Neuronal stem cell (in vitro differentiated cells): ENCODE results near the gene SGPP2.

Experiments used
- DNase-seq: peaks from one replicate; pipeline ENCODE4 v3.0.0-alpha.2; 2013; ENCODE audit warnings: low spot score
- H2AFZ ChIP-seq: one replicate; pipeline ENCODE4 v1.6.1; 2013; ENCODE audit warnings: mild to moderate bottlenecking, low read length, inconsistent platforms
- H2AK5ac ChIP-seq: 2 replicates; pipeline ENCODE4 v1.6.1; 2013; ENCODE audit warnings: low read depth, mild to moderate bottlenecking, inconsistent platforms, low read length, moderate library complexity, mixed read lengths
- H2BK120ac ChIP-seq: 2 replicates; pipeline ENCODE4 v1.6.1; 2013; ENCODE audit warnings: low read depth, mild to moderate bottlenecking, inconsistent platforms, low read length, moderate library complexity, mixed read lengths
- H2BK12ac ChIP-seq: one replicate; pipeline ENCODE4 v1.6.1; 2013; ENCODE audit warnings: low read length, inconsistent platforms
- H2BK15ac ChIP-seq: 2 replicates; pipeline ENCODE4 v1.6.1; 2013; ENCODE audit warnings: mild to moderate bottlenecking, low read length, inconsistent platforms, mixed read lengths
- H2BK5ac ChIP-seq: one replicate; pipeline ENCODE4 v1.6.1; 2013; ENCODE audit warnings: inconsistent platforms, mild to moderate bottlenecking, low read length, moderate library complexity
- H3K14ac ChIP-seq: one replicate; pipeline ENCODE4 v1.6.1; 2013; ENCODE audit warnings: low read length, inconsistent platforms
- H3K18ac ChIP-seq: 2 replicates; pipeline ENCODE4 v1.6.1; 2013; ENCODE audit warnings: low read length, inconsistent platforms
- H3K23ac ChIP-seq: 2 replicates; pipeline ENCODE4 v1.6.1; 2013; ENCODE audit warnings: low read depth, mild to moderate bottlenecking, mixed read lengths, low read length, inconsistent platforms; ENCODE audit not compliant: poor library complexity
- H3K27ac ChIP-seq: replicated peaks from 3 replicates; pipeline ENCODE4 v1.5.1; 2013; ENCODE audit warnings: low read length, inconsistent platforms
- H3K27me3 ChIP-seq, 3 experiments: 2 replicates each; pipeline ENCODE4 v1.6.1; 2013; ENCODE audit warnings: low read length in 3 of 3, mild to moderate bottlenecking in 2 of 3, inconsistent platforms in 1 of 3, low read depth in 1 of 3, mixed read lengths in 1 of 3, moderate library complexity in 1 of 3; ENCODE audit not compliant: control insufficient read depth in 3 of 3, insufficient read depth in 3 of 3
- H3K36me3 ChIP-seq, 2 donors: replicated peaks in 1 of 2; 2 replicates each; pipeline ENCODE4 v1.6.1; 2013; ENCODE audit warnings: low read length in 2 of 2; ENCODE audit not compliant: control insufficient read depth in 2 of 2, insufficient read depth in 2 of 2
- H3K4ac ChIP-seq: 2 replicates; pipeline ENCODE4 v1.6.1; 2013; ENCODE audit warnings: inconsistent platforms, mild to moderate bottlenecking, low read length, moderate library complexity
- H3K4me1 ChIP-seq, 2 donors: 1 replicate in 1 of 2; 2 replicates in 1 of 2; pipeline ENCODE4 v1.6.1; 2013; ENCODE audit warnings: low read length in 2 of 2, low read depth in 1 of 2; ENCODE audit not compliant: control insufficient read depth in 2 of 2, insufficient read depth in 1 of 2
- H3K4me2 ChIP-seq: one replicate; pipeline ENCODE4 v1.6.1; 2013; ENCODE audit warnings: mild to moderate bottlenecking, low read length, inconsistent platforms; ENCODE audit not compliant: insufficient read depth, poor library complexity, severe bottlenecking
- H3K4me3 ChIP-seq, 2 donors: 2 replicates each; pipeline ENCODE4 v1.5.1; 2013; ENCODE audit warnings: low read length in 2 of 2, mild to moderate bottlenecking in 2 of 2, inconsistent platforms in 1 of 2, moderate library complexity in 1 of 2
- H3K79me1 ChIP-seq: one replicate; pipeline ENCODE4 v1.6.1; 2013; ENCODE audit warnings: low read depth, mild to moderate bottlenecking, inconsistent platforms, low read length, moderate library complexity
- H3K9ac ChIP-seq: one replicate; pipeline ENCODE4 v1.6.1; 2013; ENCODE audit warnings: mild to moderate bottlenecking, low read depth, low read length, inconsistent platforms; ENCODE audit not compliant: poor library complexity
- H3K9me3 ChIP-seq, 2 donors: replicated peaks in 1 of 2; 2 replicates each; pipeline versions ENCODE3 to v1.6.1; 2013; ENCODE audit warnings: low read length in 2 of 2, mild to moderate bottlenecking in 2 of 2, inconsistent platforms in 1 of 2, low read depth in 1 of 2, mixed read lengths in 1 of 2, moderate library complexity in 1 of 2; ENCODE audit not compliant: control insufficient read depth in 2 of 2, insufficient read depth in 1 of 2
- H4K8ac ChIP-seq: one replicate; pipeline ENCODE4 v1.6.1; 2013; ENCODE audit warnings: low read depth, mild to moderate bottlenecking, inconsistent platforms, low read length, moderate library complexity
- H4K91ac ChIP-seq: one replicate; pipeline ENCODE4 v1.6.1; 2013; ENCODE audit warnings: low read length, low read depth, mild to moderate bottlenecking, inconsistent platforms; ENCODE audit not compliant: poor library complexity
- WGBS, 2 donors: extraction: QIAGEN DNeasy Blood & Tissue Kit; methylation state at CpG; one replicate each; pipeline ENCODE4 v1.1.7; 2013; ENCODE audit warnings: missing lambda C conversion rate in 2 of 2, mixed read lengths in 1 of 2; ENCODE audit not compliant: insufficient read length in 2 of 2, insufficient replicate concordance in 1 of 2; ENCODE audit errors: extremely low coverage in 2 of 2; 5-methylcytosine and 5-hydroxymethylcytosine counted together

The SGPP2 gene

GRCh38 chr2:222499226-222499625, 74.9 kb downstream of the SGPP2 start:
- H3K4me3 ChIP-seq = no peak overlapping the region
- H3K4me2 ChIP-seq = no peak overlapping the region
- no peak overlapping the region for H3K14ac ChIP-seq
- no peak overlapping the region for H2BK5ac ChIP-seq
- H2AFZ ChIP-seq = no peak overlapping the region
- H3K9me3 ChIP-seq = no peaks in the 10 kb centered on the region
- no peaks in the 10 kb centered on the region for H3K79me1 ChIP-seq
- no peak overlapping the region for H2BK12ac ChIP-seq
- no peak overlapping the region for H4K8ac ChIP-seq
- H2BK120ac ChIP-seq = no peak overlapping the region
- no peak overlapping the region for H2BK15ac ChIP-seq
- H3K18ac ChIP-seq = no peak overlapping the region
- no CpG with 5 or more reads among the region's 3 CpGs for WGBS, 2 donors
- no peaks in the 10 kb centered on the region for H3K36me3 ChIP-seq
- no peak overlapping the region for H3K23ac ChIP-seq
- no peak overlapping the region for H3K4ac ChIP-seq
- no peak overlapping the region for H2AK5ac ChIP-seq
- no peak overlapping the region for H3K9ac ChIP-seq
- H4K91ac ChIP-seq = no peak overlapping the region
- DNase-seq = no peak
- peaks cover 0 to 13% (median 0%) of the 10 kb centered on the region in 3 experiments for H3K27me3 ChIP-seq
- no peak overlapping the region for H3K27ac ChIP-seq
- H3K4me1 ChIP-seq = peaks cover 0 to 4% of the 10 kb centered on the region in 2 donors

GRCh38 chr2:222504191-222504590, 79.8 kb downstream of the SGPP2 start:
- no peak overlapping the region for H3K4me3 ChIP-seq
- no peak overlapping the region for H2AFZ ChIP-seq
- no peak overlapping the region for H2BK120ac ChIP-seq
- H3K27me3 ChIP-seq = peaks cover 0 to 21% (median 0%) of the 10 kb centered on the region in 3 experiments
- no peak overlapping the region for H3K23ac ChIP-seq
- H3K14ac ChIP-seq = no peak overlapping the region
- H3K27ac ChIP-seq = no peak overlapping the region
- no peak overlapping the region for H2BK15ac ChIP-seq
- H3K9ac ChIP-seq = no peak overlapping the region
- no peak overlapping the region for H3K4me2 ChIP-seq
- no CpG with 5 or more reads among the region's 8 CpGs for WGBS, 2 donors
- H2BK5ac ChIP-seq = no peak overlapping the region
- DNase-seq = no peak
- H3K36me3 ChIP-seq = no peaks in the 10 kb centered on the region
- no peak overlapping the region for H2AK5ac ChIP-seq
- H2BK12ac ChIP-seq = no peak overlapping the region
- H3K4me1 ChIP-seq = no peaks in the 10 kb centered on the region
- no peak overlapping the region for H3K4ac ChIP-seq
- H3K9me3 ChIP-seq = no peaks in the 10 kb centered on the region
- no peak overlapping the region for H3K18ac ChIP-seq
- no peak overlapping the region for H4K91ac ChIP-seq
- no peaks in the 10 kb centered on the region for H3K79me1 ChIP-seq
- no peak overlapping the region for H4K8ac ChIP-seq

GRCh38 chr2:222504719-222505118, 80.4 kb downstream of the SGPP2 start:
- H3K79me1 ChIP-seq = no peaks in the 10 kb centered on the region
- H3K14ac ChIP-seq = no peak overlapping the region
- H3K9ac ChIP-seq = no peak overlapping the region
- H3K23ac ChIP-seq = no peak overlapping the region
- no peaks in the 10 kb centered on the region for H3K36me3 ChIP-seq
- no peak overlapping the region for H2AK5ac ChIP-seq
- no peak overlapping the region for H4K91ac ChIP-seq
- H3K27ac ChIP-seq = no peak overlapping the region
- H2BK12ac ChIP-seq = no peak overlapping the region
- H3K4me3 ChIP-seq = no peak overlapping the region
- H2BK5ac ChIP-seq = no peak overlapping the region
- H2BK120ac ChIP-seq = no peak overlapping the region
- no peak for DNase-seq
- no peak overlapping the region for H4K8ac ChIP-seq
- no peaks in the 10 kb centered on the region for H3K9me3 ChIP-seq
- no peak overlapping the region for H3K4me2 ChIP-seq
- WGBS, 2 donors = no CpG with 5 or more reads among the region's 2 CpGs
- H3K4me1 ChIP-seq = no peaks in the 10 kb centered on the region
- H3K27me3 ChIP-seq = peaks cover 0 to 19% (median 0%) of the 10 kb centered on the region in 3 experiments
- H2BK15ac ChIP-seq = no peak overlapping the region
- H2AFZ ChIP-seq = no peak overlapping the region
- no peak overlapping the region for H3K4ac ChIP-seq
- H3K18ac ChIP-seq = no peak overlapping the region

- no peaks in the 10 kb centered on the region for H3K9me3 ChIP-seq
- H3K79me1 ChIP-seq = no peaks in the 10 kb centered on the region
- peaks cover 0 to 9% (median 0%) of the 10 kb centered on the region in 3 experiments for H3K27me3 ChIP-seq
- no peak overlapping the region for H3K9ac ChIP-seq
- H3K4me2 ChIP-seq = no peak overlapping the region
- no peak overlapping the region for H3K23ac ChIP-seq
- no peak overlapping the region for H2BK120ac ChIP-seq
- H3K4me1 ChIP-seq = no peaks in the 10 kb centered on the region
- H3K27ac ChIP-seq = no peak overlapping the region
- no peak overlapping the region for H3K14ac ChIP-seq
- no CpG with 5 or more reads among the region's 5 CpGs for WGBS, 2 donors
- no peak overlapping the region for H4K8ac ChIP-seq
- no peak overlapping the region for H3K18ac ChIP-seq
- H2BK12ac ChIP-seq = no peak overlapping the region
- no peaks in the 10 kb centered on the region for H3K36me3 ChIP-seq
- H3K4ac ChIP-seq = no peak overlapping the region
- H2AK5ac ChIP-seq = no peak overlapping the region
- H3K4me3 ChIP-seq = no peak overlapping the region
- H2BK5ac ChIP-seq = no peak overlapping the region
- H4K91ac ChIP-seq = no peak overlapping the region
- DNase-seq = no peak
- no peak overlapping the region for H2BK15ac ChIP-seq
- H2AFZ ChIP-seq = no peak overlapping the region
Observed at GRCh38 chr2:222506230-222506935, 82.0 kb downstream of the SGPP2 start.
